GM12891 (cell line): ENCODE measurements around the gene PMF1.
"Not testable (repeated sequence)": the region's sequence is repeated elsewhere in the genome, so short reads cannot be mapped to it uniquely, and the experiment has no call there.

Experiments
- PAX5 ChIP-seq: IDR thresholded peaks from 2 replicates; pipeline ENCODE4 v1.6.1; 2011; ENCODE audit warnings: low read length, moderate library complexity, mild to moderate bottlenecking; ENCODE audit not compliant: insufficient read depth, severe bottlenecking
- POLR2A ChIP-seq: IDR thresholded peaks from 2 replicates; pipeline ENCODE4 v1.6.1; 2011; ENCODE audit warnings: low read depth, low read length, control low read depth
- POLR2AphosphoS5 ChIP-seq: IDR thresholded peaks from 2 replicates; pipeline ENCODE4 v1.6.1; 2011; ENCODE audit warnings: low read depth, low read length, control low read depth
- POU2F2 ChIP-seq: IDR thresholded peaks from 2 replicates; pipeline ENCODE4 v1.6.1; 2011; ENCODE audit warnings: low read depth, mild to moderate bottlenecking, control low read depth, low read length, moderate library complexity
- SPI1 ChIP-seq: IDR thresholded peaks from 2 replicates; pipeline ENCODE4 v1.6.1; 2011; ENCODE audit warnings: low read depth, low read length, control low read depth
- TAF1 ChIP-seq: IDR thresholded peaks from 2 replicates; pipeline ENCODE4 v1.6.1; 2011; ENCODE audit warnings: low read depth, low read length, control low read depth

- TF ChIP-seq POLR2A, TAF1, POLR2AphosphoS5, SPI1, PAX5, POU2F2: not testable (repeated sequence)
These were observed 26.2 kb upstream of the PMF1 start for GRCh38 chr1:156186347-156187177.
